Coronary artery (tissue), 2 donors: ENCODE data around the gene COX7C.

ENCODE experiments used
- DNase-seq: peaks from one replicate; pipeline ENCODE4 v3.0.0-alpha.2; 2017; ENCODE audit warnings: low spot score
- H3K27ac ChIP-seq, 2 donors: fragments of 200-600 bp; sonication (generic); one replicate each; pipeline ENCODE4 v1.5.1; 2016 to 2019
- H3K4me3 ChIP-seq: fragments of 200-600 bp; sonication (generic); 2 replicates; pipeline ENCODE4 v1.5.1; 2016; ENCODE audit warnings: mild to moderate bottlenecking, moderate library complexity
- TF ChIP-seq, protein P1 (sequence below): fragments of 200-600 bp; sonication (generic); IDR thresholded peaks from one replicate; pipeline ENCODE4 v1.5.1; 2019; ENCODE audit warnings: antibody characterized with exemption

COX7C gene

DNA sequence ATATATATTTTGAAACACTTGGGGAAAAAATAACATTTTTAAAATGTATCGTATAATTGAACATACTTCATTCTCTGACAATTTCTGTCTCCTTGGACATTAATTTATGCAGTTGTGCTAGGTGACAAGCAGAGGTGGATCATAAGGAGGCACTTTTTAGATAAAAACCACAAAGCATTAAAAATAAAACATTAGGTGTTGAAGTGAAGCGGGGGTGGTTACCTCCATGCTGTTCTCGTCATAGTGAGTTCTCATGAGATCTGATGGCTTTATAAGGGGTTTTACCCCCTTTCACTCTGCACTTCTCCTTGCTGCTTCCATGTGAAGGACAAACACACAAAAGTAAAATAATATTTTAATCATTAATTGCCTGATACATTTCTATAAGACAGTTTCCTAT is 11.9 kb upstream of the COX7C start:
- no peak overlapping the region for H3K27ac ChIP-seq
- no peak overlapping the region for H3K4me3 ChIP-seq
- TF ChIP-seq, protein P1, sequence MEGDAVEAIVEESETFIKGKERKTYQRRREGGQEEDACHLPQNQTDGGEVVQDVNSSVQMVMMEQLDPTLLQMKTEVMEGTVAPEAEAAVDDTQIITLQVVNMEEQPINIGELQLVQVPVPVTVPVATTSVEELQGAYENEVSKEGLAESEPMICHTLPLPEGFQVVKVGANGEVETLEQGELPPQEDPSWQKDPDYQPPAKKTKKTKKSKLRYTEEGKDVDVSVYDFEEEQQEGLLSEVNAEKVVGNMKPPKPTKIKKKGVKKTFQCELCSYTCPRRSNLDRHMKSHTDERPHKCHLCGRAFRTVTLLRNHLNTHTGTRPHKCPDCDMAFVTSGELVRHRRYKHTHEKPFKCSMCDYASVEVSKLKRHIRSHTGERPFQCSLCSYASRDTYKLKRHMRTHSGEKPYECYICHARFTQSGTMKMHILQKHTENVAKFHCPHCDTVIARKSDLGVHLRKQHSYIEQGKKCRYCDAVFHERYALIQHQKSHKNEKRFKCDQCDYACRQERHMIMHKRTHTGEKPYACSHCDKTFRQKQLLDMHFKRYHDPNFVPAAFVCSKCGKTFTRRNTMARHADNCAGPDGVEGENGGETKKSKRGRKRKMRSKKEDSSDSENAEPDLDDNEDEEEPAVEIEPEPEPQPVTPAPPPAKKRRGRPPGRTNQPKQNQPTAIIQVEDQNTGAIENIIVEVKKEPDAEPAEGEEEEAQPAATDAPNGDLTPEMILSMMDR: no peak
- no peak for DNase-seq

DNA sequence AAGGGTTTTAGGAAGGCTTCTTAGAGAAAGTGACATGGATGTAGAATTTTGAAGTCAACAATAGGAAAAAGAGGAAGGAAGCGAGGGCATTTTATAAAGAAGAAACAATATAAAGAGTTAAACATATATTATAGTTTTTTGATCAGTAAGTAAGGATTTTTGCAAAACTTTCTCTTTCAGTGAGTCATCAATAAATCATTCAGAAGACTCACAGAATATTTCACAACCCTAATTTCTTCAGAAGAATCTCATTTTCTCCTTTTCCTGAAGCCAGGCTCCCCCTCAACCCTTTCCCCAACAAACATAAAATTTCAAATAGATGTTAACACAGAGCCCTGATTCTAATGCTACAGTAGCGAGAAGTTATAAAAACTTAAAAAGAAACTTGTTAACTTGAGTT is 4.3 kb upstream of the COX7C start:
- H3K27ac ChIP-seq: no peak overlapping the region
- DNase-seq: no peak
- no peak overlapping the region for H3K4me3 ChIP-seq
- TF ChIP-seq, protein P1: no peak

DNA sequence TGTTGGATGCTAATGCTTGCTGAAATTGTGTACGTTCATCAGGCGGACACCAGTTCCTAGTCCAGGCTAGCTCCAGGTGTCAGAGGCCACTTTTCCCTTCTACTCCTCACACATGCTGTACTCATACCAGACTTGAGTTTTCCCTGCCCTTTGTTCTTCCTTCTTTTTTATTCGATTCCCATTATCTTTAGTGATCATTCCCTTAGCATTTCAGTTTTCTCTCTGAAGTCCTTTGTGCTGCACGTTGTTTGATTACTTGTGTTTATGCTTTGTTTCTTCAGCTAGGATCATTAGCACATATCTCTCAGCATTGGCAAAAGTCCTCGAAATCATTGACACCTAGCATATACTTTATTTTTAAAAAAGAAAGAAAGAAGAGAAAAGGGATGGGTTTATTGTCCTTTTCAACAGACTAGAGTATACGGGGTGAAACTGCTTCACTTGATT is 409 bp upstream of the COX7C start:
- TF ChIP-seq, protein P1: no peak
- no peak for DNase-seq
- Histone ChIP-seq H3K27ac (no peak overlapping the region), H3K4me3 (peak overlapping the region; percentile 91)

DNA sequence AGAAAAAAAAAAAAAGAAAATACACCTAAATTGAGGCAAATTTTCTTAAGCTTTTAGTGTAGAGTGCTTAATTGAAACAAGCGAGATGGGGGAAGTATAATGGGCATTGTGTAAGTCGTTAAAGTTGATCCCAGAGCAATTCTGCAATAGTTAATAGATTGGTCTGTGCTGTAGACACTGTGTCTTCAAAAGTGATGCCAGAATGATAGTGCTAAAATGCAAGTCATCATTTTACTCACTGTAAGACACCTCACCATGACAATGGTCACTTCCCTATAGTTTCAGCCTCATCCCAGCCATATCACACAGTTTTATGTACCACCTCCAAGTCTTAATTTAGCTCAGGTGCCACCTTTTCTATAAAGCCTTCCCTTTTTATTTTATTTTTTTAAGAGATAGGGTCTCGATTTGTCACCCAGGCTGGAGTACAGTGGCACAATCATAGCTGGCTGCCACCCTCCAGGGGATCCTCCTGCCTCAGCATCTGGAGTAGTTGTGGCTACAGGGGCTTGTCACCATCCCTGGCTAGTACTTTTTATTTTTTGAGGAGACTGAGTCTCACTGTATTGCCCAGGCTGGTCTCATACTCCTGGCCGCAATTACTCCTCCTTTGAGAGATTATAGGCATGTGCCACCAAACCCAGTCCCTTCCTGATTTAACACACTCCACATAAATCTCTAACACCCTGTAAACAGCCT is 6.2 kb downstream of the COX7C start:
- Histone ChIP-seq H3K27ac (no peak overlapping the region), H3K4me3 (no peak overlapping the region)
- DNase-seq: no peak
- TF ChIP-seq, protein P1: no peak

DNA sequence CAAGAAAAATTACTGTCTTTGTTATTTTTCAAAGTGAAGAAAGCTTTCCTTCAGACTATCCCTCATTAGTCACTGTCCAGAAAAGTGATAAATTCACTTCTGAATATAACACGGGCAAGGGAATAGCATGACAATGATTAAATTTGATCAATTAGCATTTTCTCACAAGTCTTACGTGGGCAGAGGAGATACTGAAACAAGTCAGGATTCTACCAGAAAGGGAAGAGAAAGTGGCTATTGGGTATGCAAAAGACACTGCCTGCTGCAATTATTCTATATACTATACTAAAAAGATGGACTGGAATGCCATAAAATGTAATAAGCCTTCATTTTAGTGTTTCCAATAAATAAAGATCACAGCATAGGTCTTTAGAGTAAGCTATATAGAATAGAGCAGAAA is 7.4 kb downstream of the COX7C start:
- no peak overlapping the region for H3K27ac ChIP-seq
- TF ChIP-seq, protein P1: no peak
- no peak for DNase-seq

DNA sequence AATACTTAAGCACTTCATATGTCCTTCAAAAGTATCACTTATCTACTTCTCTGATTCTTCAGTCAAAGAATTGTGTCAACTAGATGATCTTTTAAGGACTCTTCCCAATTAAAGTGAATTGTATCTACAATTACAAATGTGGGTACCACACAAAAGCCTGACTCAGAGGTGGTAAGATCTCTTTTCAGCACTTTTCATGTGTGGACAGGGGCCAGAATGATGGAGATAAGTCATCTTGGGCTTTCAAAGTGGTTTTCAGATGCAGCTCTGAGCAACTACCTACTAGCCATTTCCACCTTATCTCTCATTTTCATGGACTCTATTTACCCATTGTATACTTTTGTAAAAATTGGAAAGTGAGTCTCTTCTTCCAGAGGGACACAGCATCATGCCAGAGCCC is 8.4 kb downstream of the COX7C start:
- TF ChIP-seq, protein P1: no peak

More for the DNA sequence above, 7.4 kb downstream of the COX7C start:
- no peak overlapping the region for H3K4me3 ChIP-seq

DNA sequence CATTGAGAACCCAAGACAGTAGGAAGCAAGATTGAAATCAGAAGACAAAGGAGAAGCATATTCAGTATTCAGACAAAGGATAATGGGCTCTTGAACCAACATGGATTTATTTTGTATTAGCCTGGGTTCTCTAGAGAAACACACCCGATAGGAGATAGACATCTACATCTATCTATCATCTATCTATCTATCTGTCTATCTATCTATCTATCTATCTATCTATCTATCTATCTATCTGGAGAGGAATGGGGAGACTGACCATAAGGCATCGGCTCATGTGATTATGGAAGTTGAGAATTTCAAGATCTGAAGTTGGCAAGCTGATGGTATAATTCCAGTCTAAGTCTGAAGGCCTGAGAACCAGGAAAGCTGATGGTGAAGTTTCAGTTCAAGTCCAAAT is 13.4 kb downstream of the COX7C start:
- no peak overlapping the region for H3K4me3 ChIP-seq
- TF ChIP-seq, protein P1: no peak
- no peak for DNase-seq
- no peak overlapping the region for H3K27ac ChIP-seq

More for the DNA sequence above, 8.4 kb downstream of the COX7C start:
- no peak for DNase-seq
- Histone ChIP-seq H3K4me3 (no peak overlapping the region), H3K27ac (no peak overlapping the region)
